GM12878 (cell line): ENCODE data around the gene RNU6-9. TPM values are rescaled to one million over a fixed set of nuclear protein-coding genes. Genes with fewer than 3 reads are reported as not detected.

Experiments
- ATAC-seq: fragments of 200-7000 bp; cut with Tn5 transposase; 3 replicates; pipeline ENCODE4 v1.9.1; 2020; ENCODE audit warnings: mild to moderate bottlenecking, moderate library complexity
- BruUV-seq: library from RNA; stranded (reverse); fragments of 400-500 nt; replicated peaks from 2 replicates; lab custom pipeline; 2021; lab: Mats Ljungman, UMichigan
- CTCF ChIA-PET: fragments of 300-600 bp; sonication (Branson Sonifier 250); formaldehyde crosslinking; extraction: SDS; loops from one replicate; lab custom pipeline; 2021; ENCODE audit warnings: inconsistent platforms; lab: Yijun Ruan, JAX
- POLR2A ChIA-PET: fragments of 350-600 bp; formaldehyde crosslinking; extraction: SDS; loops from one replicate; lab custom pipeline; 2021; ENCODE audit warnings: inconsistent platforms; lab: Charles Lee
- RAD21 ChIA-PET: fragments of 300-600 bp; sonication (Branson Sonifier 250); formaldehyde crosslinking; loops from one replicate; lab custom pipeline; 2023; ENCODE audit warnings: antibody characterized with exemption; ENCODE audit not compliant: unreplicated experiment; lab: Charles Lee
- SMC1A ChIA-PET: fragments of 300-600 bp; sonication (Branson Sonifier 250); formaldehyde crosslinking; loops from one replicate; lab custom pipeline; 2023; ENCODE audit not compliant: unreplicated experiment, uncharacterized antibody; lab: Charles Lee
- DNase-seq: peaks from one replicate; pipeline ENCODE4 v3.0.0-alpha.2; 2011; ENCODE audit warnings: low read depth, low spot score
- FAIRE-seq: peaks from 3 replicates; lab custom pipeline; 2011; peaks lifted over from hg19 to GRCh38; lab: Jason Lieb, UNC
- H2AFZ ChIP-seq: 2 replicates; pipeline ENCODE4 v1.6.0; 2011; ENCODE audit warnings: low read depth, low read length, control low read depth; ENCODE audit not compliant: control insufficient read depth
- H3K27ac ChIP-seq: 2 replicates; pipeline ENCODE4 v1.5.1; 2011; ENCODE audit warnings: control low read depth; ENCODE audit not compliant: control insufficient read depth, insufficient read depth
- H3K27me3 ChIP-seq, 2 experiments: replicated peaks in 1 of 2; 2 replicates each; pipeline versions ENCODE4 v1.6.0 to v1.6.1; 2011; ENCODE audit warnings: low read length in 1 of 2; ENCODE audit not compliant: control insufficient read depth in 2 of 2, insufficient read depth in 2 of 2
- H3K36me3 ChIP-seq, 2 experiments: 2 replicates each; pipeline ENCODE4 v1.5.1; 2011; ENCODE audit warnings: low read length in 1 of 2; ENCODE audit not compliant: control insufficient read depth in 2 of 2, insufficient read depth in 2 of 2
- H3K4me1 ChIP-seq: 2 replicates; pipeline ENCODE4 v1.6.1; 2011; ENCODE audit warnings: mild to moderate bottlenecking, low read length, moderate library complexity, mixed read lengths; ENCODE audit not compliant: control insufficient read depth, insufficient read depth
- H3K4me2 ChIP-seq: 2 replicates; pipeline ENCODE4 v1.6.0; 2011; ENCODE audit warnings: control low read depth; ENCODE audit not compliant: control insufficient read depth, insufficient read depth
- H3K4me3 ChIP-seq: fragments of 200-600 bp; sonication (generic); 2 replicates; pipeline ENCODE4 v1.5.1; 2016
- H3K79me2 ChIP-seq: 2 replicates; pipeline ENCODE4 v1.6.0; 2011; ENCODE audit warnings: low read length; ENCODE audit not compliant: control insufficient read depth, insufficient read depth
- H3K9ac ChIP-seq: 2 replicates; pipeline ENCODE4 v1.8.0; 2011; ENCODE audit warnings: low read length, control low read depth, mixed read lengths; ENCODE audit not compliant: control insufficient read depth, insufficient read depth
- H3K9me3 ChIP-seq: replicated peaks from 3 replicates; pipeline ENCODE4 v1.5.1; 2011; ENCODE audit warnings: mild to moderate bottlenecking, low read length; ENCODE audit not compliant: control insufficient read depth, insufficient read depth
- H4K20me1 ChIP-seq: 2 replicates; pipeline ENCODE4 v1.6.0; 2011; ENCODE audit not compliant: control insufficient read depth, insufficient read depth
- CBFB ChIP-seq: IDR thresholded peaks from 2 replicates; pipeline ENCODE4 v1.6.1; 2016; ENCODE audit warnings: antibody characterized with exemption, low read depth
- DPF2 ChIP-seq: fragments of 450-650 bp; IDR thresholded peaks from 2 replicates; pipeline ENCODE4 v1.6.1; 2017; ENCODE audit warnings: mild to moderate bottlenecking
- EP300 ChIP-seq, 2 experiments: fragments of 150-350 bp in 1 of 2; IDR thresholded peaks; 2 replicates each; pipeline ENCODE4 v1.6.1; 2011 to 2012; ENCODE audit warnings: low read depth in 2 of 2, low read length in 2 of 2, borderline replicate concordance in 1 of 2, improper control_type of control experiment in 1 of 2, inconsistent platforms in 1 of 2; ENCODE audit not compliant: control insufficient read depth in 1 of 2
- KDM1A ChIP-seq: fragments of 200-600 bp; sonication (generic); IDR thresholded peaks from 2 replicates; pipeline ENCODE4 v1.6.1; 2016; ENCODE audit warnings: borderline replicate concordance
- KLF5 ChIP-seq: fragments of 450-650 bp; IDR thresholded peaks from 2 replicates; pipeline ENCODE4 v1.6.1; 2014; ENCODE audit warnings: mild to moderate bottlenecking; ENCODE audit not compliant: partially characterized antibody
- PAX8 ChIP-seq: fragments of 450-650 bp; IDR thresholded peaks from 2 replicates; pipeline ENCODE4 v1.6.1; 2017; ENCODE audit warnings: mild to moderate bottlenecking, moderate library complexity
- PBX3 ChIP-seq: IDR thresholded peaks from 2 replicates; pipeline ENCODE4 v1.6.1; 2011; ENCODE audit warnings: mild to moderate bottlenecking, low read depth, low read length, moderate library complexity; ENCODE audit not compliant: insufficient replicate concordance
- PKNOX1 ChIP-seq: fragments of 450-650 bp; IDR thresholded peaks from 2 replicates; pipeline ENCODE4 v1.6.1; 2016; ENCODE audit warnings: mild to moderate bottlenecking
- POLR2AphosphoS2 ChIP-seq: IDR thresholded peaks from 2 replicates; pipeline ENCODE4 v1.6.1; 2011; ENCODE audit warnings: low read depth, mild to moderate bottlenecking, low read length, improper control_type of control experiment, moderate library complexity
- SPI1 ChIP-seq: IDR thresholded peaks from 2 replicates; pipeline ENCODE4 v1.6.1; 2011; ENCODE audit warnings: low read depth, mild to moderate bottlenecking, low read length, moderate library complexity, borderline replicate concordance; ENCODE audit not compliant: insufficient read depth
- SUZ12 ChIP-seq: fragments of 200-600 bp; sonication (generic); IDR thresholded peaks from one replicate; pipeline ENCODE4 v1.6.1; 2018; ENCODE audit warnings: antibody characterized with exemption, mild to moderate bottlenecking; ENCODE audit not compliant: unreplicated experiment
- ZNF217 ChIP-seq: fragments of 450-650 bp; IDR thresholded peaks from 2 replicates; pipeline ENCODE4 v1.6.1; 2017; ENCODE audit warnings: antibody characterized with exemption, mild to moderate bottlenecking
- ZNF592 ChIP-seq: fragments of 450-650 bp; IDR thresholded peaks from 2 replicates; pipeline ENCODE4 v1.6.1; 2017; ENCODE audit warnings: mild to moderate bottlenecking, moderate library complexity
- WGBS: methylation state at CpG from one replicate; pipeline ENCODE4 v1.1.6; 2016; ENCODE audit warnings: low lambda C conversion rate; ENCODE audit not compliant: insufficient replicate concordance, insufficient coverage; ENCODE audit errors: missing lambda C conversion rate; 5-methylcytosine and 5-hydroxymethylcytosine counted together
- in situ Hi-C: fragments of 300-500 bp; cut with MboI; formaldehyde crosslinking; loops from 9 replicates; pipeline ENCODE4 v1.14.3; 2018; ENCODE audit warnings: mixed read lengths
- intact Hi-C: fragments of 100-400 bp; cut with micrococcal nuclease; formaldehyde crosslinking; loops from one replicate; pipeline ENCODE4 v1.14.2; 2022; ENCODE audit not compliant: unreplicated experiment
- polyA plus RNA-seq, 11 experiments: library from polyadenylated mRNA; depleted of rRNA in 4 of 11; unstranded in 6 of 11; stranded (reverse) in 5 of 11; fragments of >200 nt; fragmentation: Nextera tagmentation in 4 of 11; fragmentation: Illumina TruSeq in 1 of 11; extraction: Ambion mirVana in 4 of 11; extraction: Trizol in 1 of 11; gene quantifications; 1 replicate in 1 of 11; 2 replicates in 10 of 11; pipeline versions ENCODE4 v1.2.1 to v1.2.3, GENCODE V29; 2011 to 2016; ENCODE audit warnings: inconsistent platforms in 2 of 11, missing spikeins in 2 of 11, low read depth in 1 of 11
- total RNA-seq, 4 experiments: library from RNA; depleted of rRNA in 3 of 4; stranded (reverse); fragments of >200 nt in 3 of 4; fragmentation: Illumina TruSeq in 1 of 4; extraction: Trizol in 1 of 4; gene quantifications; 2 replicates each; pipeline versions ENCODE4 v1.2.1 to v1.2.3, GENCODE V29; 2013 to 2021

Gene RNU6-9
- total and polyA plus RNA-seq, 10 of the 15 experiments (the other 5 are each of a cell fraction or from before 2014, with no cell fraction given), result not detected

- TF ChIP-seq EP300 (IDR thresholded peaks at IDR 0.05; ENCODE audit: borderline replicate concordance in 1 of 2, control insufficient read depth in 1 of 2, low read depth in 2 of 2, low read length in 2 of 2), result no peak
These were observed 34.1 kb downstream of the RNU6-9 start (continued) for GRCh38 chr19:927351-927779.

- peak overlapping the region; percentile 84 for H3K4me2 ChIP-seq
- no peaks in the 10 kb centered on the region for H3K9me3 ChIP-seq
- no peaks in the 10 kb centered on the region for H4K20me1 ChIP-seq
- peaks cover 19% of the 10 kb centered on the region for H3K4me1 ChIP-seq
- RAD21 ChIA-PET, result interaction anchor here (1.0 kb wide), 1 partner anchor 56 kb away, joined by 3 read pairs; no protein-coding TSS in a partner anchor
- 19% methylated on average over 12 of the region's 12 CpGs for WGBS
- intact Hi-C loops (loop anchor here (10.0 kb wide), 1 partner anchor 317 kb away; the partner anchor contains the start of genes ATP5F1D and MIDN), in situ Hi-C loops (no loop called here)
- CTCF ChIA-PET, result no interaction called here
- peaks cover 5 to 6% of the 10 kb centered on the region in 2 experiments; a peak in 3 of 4 replicates for H3K36me3 ChIP-seq
- peak overlapping the region; percentile 96; the same call in 1 of the 2 replicates for H3K27ac ChIP-seq
- FAIRE-seq, result no peak
- DNase-seq, result no peak
- SMC1A ChIA-PET, result no interaction called here
- no peaks in the 10 kb centered on the region for H3K27me3 ChIP-seq
- no TSS peak for BruUV-seq
- H2AFZ ChIP-seq, result no peak overlapping the region
- POLR2A ChIA-PET, result interaction anchor here (0.8 to 1.1 kb wide), 2 partner anchors 9 to 54 kb away, joined by 3 to 5 read pairs; no protein-coding TSS in a partner anchor
- ATAC-seq, result no peak
- H3K79me2 ChIP-seq, result peaks cover 60% of the 10 kb centered on the region
- peak overlapping the region; percentile 56; the same call in 1 of the 2 replicates for H3K9ac ChIP-seq
- H3K4me3 ChIP-seq, result peak overlapping the region; percentile 99; the same call in 1 of the 2 replicates
- TF ChIP-seq POLR2AphosphoS2 (0 out of 2 replicates have a peak, but pooled peaks have one; percentile 11), SPI1 (no peak), DPF2 (0 out of 2 replicates have a peak, but pooled peaks have one; percentile 5), ZNF592 (no peak), SUZ12 (no peak), KDM1A (no peak), PKNOX1 (peak; percentile 74), PBX3 (peak; percentile 66), ZNF217 (no peak), KLF5 (no peak), PAX8 (no peak), CBFB (no peak)
These were observed 34.6 kb downstream of the RNU6-9 start for GRCh38 chr19:927780-928401.
